Choroid plexus epithelial cell (primary cell): Measurements from ENCODE around the gene PPP2R3A.
"Not testable (repeated sequence)": the region's sequence is repeated elsewhere in the genome, so short reads cannot be mapped to it uniquely, and the experiment has no call there.

Experiments
- DNase-seq: peaks from one replicate; pipeline ENCODE4 v3.0.0-alpha.2; 2010; ENCODE audit warnings: low read depth
- H3K4me3 ChIP-seq: 2 replicates; pipeline ENCODE4 v1.5.1; 2011; ENCODE audit warnings: low read depth, mild to moderate bottlenecking, control low read depth, low read length, moderate library complexity
- CTCF ChIP-seq: conservative IDR thresholded peaks from 2 replicates; pipeline ENCODE4 v1.5.1; 2011; ENCODE audit warnings: low read depth, mild to moderate bottlenecking, control low read depth, inconsistent platforms, low read length, moderate library complexity

Gene PPP2R3A

GRCh38 chr3:136120373-136121348, 155.1 kb downstream of the PPP2R3A start:
- no peak overlapping the region for H3K4me3 ChIP-seq
- no peak for TF ChIP-seq CTCF
- peak; percentile 46 for DNase-seq

- no peak for DNase-seq
- no peak for TF ChIP-seq CTCF
- no peak overlapping the region for H3K4me3 ChIP-seq
These were observed 156.5 kb downstream of the PPP2R3A start for GRCh38 chr3:136122006-136122405.

GRCh38 chr3:136131647-136132046, 166.1 kb downstream of the PPP2R3A start:
- not testable (repeated sequence) for DNase-seq, H3K4me3 ChIP-seq

- TF ChIP-seq CTCF = no peak
- no peak for DNase-seq
These were observed 168.6 kb downstream of the PPP2R3A start for GRCh38 chr3:136134091-136134490.

GRCh38 chr3:136135039-136135802, 169.7 kb downstream of the PPP2R3A start:
- DNase-seq = peak; percentile 29
- no peak overlapping the region for H3K4me3 ChIP-seq
- no peak for TF ChIP-seq CTCF

More at GRCh38 chr3:136134091-136134490, 168.6 kb downstream of the PPP2R3A start:
- no peak overlapping the region for H3K4me3 ChIP-seq

- DNase-seq = no peak
- no peak overlapping the region for H3K4me3 ChIP-seq
- no peak for TF ChIP-seq CTCF
These were observed 170.9 kb downstream of the PPP2R3A start for GRCh38 chr3:136136454-136136853.

- DNase-seq = peak; percentile 23
- no peak for TF ChIP-seq CTCF
- H3K4me3 ChIP-seq = no peak overlapping the region
These were observed 175.8 kb downstream of the PPP2R3A start for GRCh38 chr3:136141291-136141785.
